ENCODE data around the gene SLC6A5. TPM values are rescaled to one million over a fixed set of nuclear protein-coding genes. Genes with fewer than 3 reads are reported as not detected.

SLC6A5 gene
- total and polyA plus RNA-seq, 2 of the 4 experiments (the other 2 are of a cell fraction): not detected

DNA sequence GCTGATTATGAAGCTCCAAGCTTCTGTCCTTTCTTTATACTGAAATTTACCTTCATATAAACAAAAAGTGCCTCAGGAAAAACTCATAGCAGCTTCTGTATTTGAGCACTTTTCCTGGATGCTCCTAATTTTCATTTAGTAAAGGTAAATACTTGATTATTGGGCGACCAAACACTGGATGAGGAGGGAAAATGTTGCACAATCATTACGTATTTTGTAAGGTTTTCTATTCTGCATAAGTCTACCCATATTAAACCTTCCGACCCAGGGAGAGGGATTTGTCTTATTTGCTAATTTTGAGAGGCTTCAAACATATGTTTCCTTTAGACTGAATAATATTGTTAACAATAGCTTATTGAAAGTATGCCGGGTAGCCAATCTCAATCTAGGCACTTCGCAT lies 4.3 kb upstream of the SLC6A5 start:
- no peak overlapping the region for H4K91ac ChIP-seq (ENCODE audit: insufficient read depth, low read depth, low read length)
- H4K8ac ChIP-seq (ENCODE audit: low read depth in 2 of 2, low read length in 2 of 2): no peak overlapping the region
- in situ Hi-C loops (cut with MboI; ENCODE audit: low sequenced_read_pairs) (no loop called here), intact Hi-C loops (cut with micrococcal nuclease) (loop anchor here (10.0 kb wide), 2 partner anchors 140 to 440 kb away; no protein-coding TSS in a partner anchor), dilution Hi-C loops (cut with HindIII; ENCODE audit: low sequenced_read_pairs, unreplicated experiment) (no loop called here)
- no peak for TF ChIP-seq RCOR1 (IDR thresholded peaks at IDR 0.05; ENCODE audit: insufficient replicate concordance, low read length)
- TF ChIP-seq CEBPB (IDR thresholded peaks at IDR 0.05; ENCODE audit: low read depth, low read length): peak; percentile 58
- TF ChIP-seq CHD1 (IDR thresholded peaks at IDR 0.05; ENCODE audit: low read depth, low read length): no peak
- peaks cover 40% of the 10 kb centered on the region for H3K27me3 ChIP-seq (ENCODE audit: control insufficient read depth, insufficient read depth, low read length)
- no peak overlapping the region for H2AK5ac ChIP-seq (ENCODE audit: low read depth, low read length)
- H3K14ac ChIP-seq (replicated peaks; ENCODE audit: low read depth, low read length): no peak overlapping the region
- no CpG with 5 or more reads among the region's 5 CpGs for WGBS, 2 experiments (ENCODE audit: extremely low coverage in 2 of 2, insufficient read length in 1 of 2)
- H3K56ac ChIP-seq (ENCODE audit: extremely low read depth, insufficient read depth, low read length): no peak overlapping the region
- CTCF ChIA-PET: interaction anchor here (0.6 kb wide), 1 partner anchor 468 kb away, joined by 3 read pairs; no protein-coding TSS in a partner anchor
- no peak overlapping the region for H2BK120ac ChIP-seq (ENCODE audit: low read depth, low read length)
- H3K9me3 ChIP-seq (ENCODE audit: control insufficient read depth, insufficient read depth, low read length): peaks cover 2% of the 10 kb centered on the region; the same call in 1 of the 2 replicates
- no peak overlapping the region for H2BK20ac ChIP-seq (ENCODE audit: low read depth, low read length)
- H3K4ac ChIP-seq (ENCODE audit: low read depth, low read length): no peak overlapping the region
- H2AFZ ChIP-seq (replicated peaks; ENCODE audit: low read length, poor library complexity): no peak overlapping the region
- H3K9ac ChIP-seq (ENCODE audit: low read depth, low read length): no peak overlapping the region
- POLR2A ChIA-PET (ENCODE audit: unreplicated experiment): no interaction called here
- H3K23ac ChIP-seq (ENCODE audit: low read depth, low read length): no peak overlapping the region
- no peak overlapping the region for H2BK15ac ChIP-seq (ENCODE audit: low read depth, low read length)
- no peak overlapping the region for H4K5ac ChIP-seq (ENCODE audit: low read depth, low read length)
- no peak overlapping the region for H3K4me3 ChIP-seq (ENCODE audit: insufficient read depth, low read depth, low read length)
- BruUV-seq (replicated peaks): no TSS peak
- H2BK5ac ChIP-seq (ENCODE audit: low read depth, low read length, poor library complexity, severe bottlenecking): no peak overlapping the region
- H3K4me2 ChIP-seq (ENCODE audit: low read depth, low read length): no peak overlapping the region
- no peaks in the 10 kb centered on the region for H3K79me1 ChIP-seq (ENCODE audit: low read depth in 1 of 2, low read length in 2 of 2)
- no peak overlapping the region for H2AK9ac ChIP-seq (replicated peaks; ENCODE audit: low read depth, low read length, poor library complexity)
- H3K9me1 ChIP-seq (ENCODE audit: insufficient read depth, low read length): no peaks in the 10 kb centered on the region
- ATAC-seq (ENCODE audit: low read depth) (no peak), DNase-seq (no peak)
- H3K36me3 ChIP-seq (ENCODE audit: control insufficient read depth, insufficient read depth, low read length): no peaks in the 10 kb centered on the region
- no peaks in the 10 kb centered on the region for H4K20me1 ChIP-seq (ENCODE audit: insufficient read depth, low read length)
- no peak overlapping the region for H3K18ac ChIP-seq (ENCODE audit: low read depth, low read length)
- H3K4me1 ChIP-seq (ENCODE audit: control insufficient read depth, insufficient read depth, low read length): no peaks in the 10 kb centered on the region
- no peak overlapping the region for H3K27ac ChIP-seq (ENCODE audit: insufficient read depth, low read length)

All from IMR-90 (cell line).